Regular cardiac myocyte (primary cell): ENCODE measurements around the gene COL6A3. TPM values are rescaled to one million over a fixed set of nuclear protein-coding genes. Genes with fewer than 3 reads are reported as not detected.

Experiments
- total RNA-seq: library from RNA; depleted of rRNA; stranded (reverse); fragments of >200 nt; gene quantifications from 2 replicates; pipeline ENCODE4 v1.2.3, GENCODE V29; 2014

Gene COL6A3
- total RNA-seq: 664 and 1,543 TPM in 2 replicates

GRCh38 chr2:237413777-237414661 lies at the start of gene COL6A3:
Gene COL6A3 (minus strand): TSS chr2:237414164. CDS start chr2:237396817, 17,347 bp downstream.

Other genes with a start within 250 kb of the COL6A3 start
- gene MLPH, start 73.1 kb upstream of the COL6A3 start, total RNA-seq: 7.6 and 24.7 TPM in 2 replicates
- gene PRLH, start 152.4 kb upstream of the COL6A3 start, total RNA-seq: not detected in 2 replicates
- 0.19 and 0.56 TPM in 2 replicates for gene RAB17, start 176.6 kb upstream of the COL6A3 start, total RNA-seq
- gene LRRFIP1, start 213.4 kb upstream of the COL6A3 start, total RNA-seq: 83.2 and 87.6 TPM in 2 replicates